Endodermal cell (in vitro differentiated cells): Measurements from ENCODE around the gene EEFSEC. TPM values are rescaled to one million over a fixed set of nuclear protein-coding genes. Genes with fewer than 3 reads are reported as not detected.
A peak's percentile ranks its signal among the peaks of the same experiment; 100 is the strongest.

Experiments used
- DNase-seq: peaks from one replicate; pipeline ENCODE4 v3.0.0-alpha.2; 2017
- H3K27ac ChIP-seq: 2 replicates; pipeline ENCODE4 v1.5.1; 2013; ENCODE audit warnings: mild to moderate bottlenecking, low read depth, low read length, moderate library complexity
- H3K27me3 ChIP-seq: 2 replicates; pipeline ENCODE4 v1.6.1; 2013; ENCODE audit warnings: mild to moderate bottlenecking, low read length, moderate library complexity; ENCODE audit not compliant: insufficient read depth, control insufficient read depth, poor library complexity, severe bottlenecking
- H3K36me3 ChIP-seq: 2 replicates; pipeline ENCODE4 v1.7.0; 2013; ENCODE audit warnings: mild to moderate bottlenecking, low read length, moderate library complexity; ENCODE audit not compliant: control insufficient read depth, insufficient read depth
- H3K4me1 ChIP-seq: one replicate; pipeline ENCODE4 v1.7.0; 2013; ENCODE audit warnings: low read length; ENCODE audit not compliant: control insufficient read depth, insufficient read depth
- H3K4me3 ChIP-seq: 2 replicates; pipeline ENCODE4 v1.5.1; 2013; ENCODE audit warnings: mild to moderate bottlenecking, low read length, moderate library complexity
- H3K9ac ChIP-seq: 2 replicates; pipeline ENCODE4 v1.6.1; 2013; ENCODE audit warnings: mild to moderate bottlenecking, low read length, moderate library complexity; ENCODE audit not compliant: poor library complexity, severe bottlenecking; ENCODE audit errors: extremely low read depth
- H3K9me3 ChIP-seq: 2 replicates; pipeline ENCODE4 v1.6.1; 2013; ENCODE audit warnings: mild to moderate bottlenecking, low read length, moderate library complexity; ENCODE audit not compliant: control insufficient read depth
- H3K27ac Mint-ChIP-seq: 2 replicates; pipeline ENCODE4 v1.8.0; 2020; ENCODE audit warnings: mixed read lengths
- H3K27me3 Mint-ChIP-seq: 2 replicates; pipeline ENCODE4 v1.8.0; 2021; ENCODE audit warnings: mild to moderate bottlenecking, mixed read lengths; ENCODE audit not compliant: insufficient read depth
- H3K36me3 Mint-ChIP-seq: 2 replicates; pipeline ENCODE4 v1.8.0; 2020; ENCODE audit warnings: low read depth, mixed read lengths
- H3K4me1 Mint-ChIP-seq: 2 replicates; pipeline ENCODE4 v1.8.0; 2020; ENCODE audit warnings: mixed read lengths
- H3K4me3 Mint-ChIP-seq: 2 replicates; pipeline ENCODE4 v1.8.0; 2020; ENCODE audit warnings: mild to moderate bottlenecking, moderate library complexity, mixed read lengths
- H3K9me3 Mint-ChIP-seq: 2 replicates; pipeline ENCODE4 v1.8.0; 2020; ENCODE audit warnings: mild to moderate bottlenecking, mixed read lengths
- CTCF ChIP-seq: fragments of 200-600 bp; sonication (generic); conservative IDR thresholded peaks from 2 replicates; pipeline ENCODE4 v1.5.0; 2021; ENCODE audit warnings: antibody characterized with exemption, mild to moderate bottlenecking
- WGBS, 2 experiments: methylation state at CpG; one replicate each; pipeline versions ENCODE4 v1.1.5 to v1.1.7; 2013; ENCODE audit warnings: missing lambda C conversion rate in 2 of 2, mixed read lengths in 1 of 2; ENCODE audit not compliant: insufficient coverage in 1 of 2, insufficient read length in 1 of 2; 5-methylcytosine and 5-hydroxymethylcytosine counted together
- total RNA-seq, 2 donors: library from RNA; stranded (reverse); fragmentation: NEBNext Ultra II Directional in 1 of 2; extraction: Animal tissue kit (Norgen Biotek cat#: 25700) in 1 of 2; gene quantifications; 2 replicates in 1 of 2; 3 replicates in 1 of 2; pipeline ENCODE4 v1.2.1, GENCODE V29; 2021

The EEFSEC gene
- total RNA-seq, 2 donors from 2014 or later, result 11.9 to 15.8 TPM

DNA sequence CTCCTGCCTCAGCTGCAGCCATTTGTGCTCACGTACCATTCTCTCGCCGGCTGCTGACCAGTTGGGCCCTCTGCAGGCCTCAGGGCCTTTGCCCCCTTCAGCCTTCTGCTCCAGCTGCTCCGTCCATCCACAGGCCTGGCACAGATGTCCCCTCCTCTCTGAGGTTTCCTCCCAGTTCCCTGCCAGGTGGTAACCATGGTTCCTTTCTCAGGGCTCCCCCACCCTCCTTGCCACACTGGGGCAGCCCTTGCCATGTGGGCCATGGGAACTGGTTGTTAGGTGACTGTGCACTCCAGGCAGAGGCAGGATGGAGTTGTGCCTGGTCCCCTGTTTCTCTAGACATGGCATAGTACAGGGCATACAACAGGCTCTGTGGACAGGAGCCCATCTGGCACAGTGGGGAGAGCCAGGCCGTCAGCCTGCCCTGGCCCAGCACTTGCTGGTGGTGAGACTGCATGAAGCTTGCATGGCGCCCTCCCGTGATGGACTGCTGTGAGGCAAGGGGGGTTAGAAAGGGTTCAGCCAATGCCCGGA, 164.5 kb downstream of the EEFSEC start:
- Histone ChIP-seq H3K27ac (no peak overlapping the region), H3K9me3 (no peaks in the 10 kb centered on the region), H3K27me3 (no peaks in the 10 kb centered on the region), H3K4me3 (no peak overlapping the region), H3K4me1 (peaks cover 3% of the 10 kb centered on the region), H3K36me3 (no peaks in the 10 kb centered on the region), H3K9ac (no peak overlapping the region)
- TF ChIP-seq CTCF, result no peak
- Mint-ChIP-seq H3K27me3 (no peaks in the 10 kb centered on the region), H3K9me3 (no peaks in the 10 kb centered on the region), H3K4me3 (no peak overlapping the region), H3K4me1 (no peaks in the 10 kb centered on the region), H3K27ac (no peak overlapping the region), H3K36me3 (no peaks in the 10 kb centered on the region)
- DNase-seq, result peak; percentile 63
- 88% methylated on average over 7 to 8 of the region's 8 CpGs for WGBS, 2 experiments

DNA sequence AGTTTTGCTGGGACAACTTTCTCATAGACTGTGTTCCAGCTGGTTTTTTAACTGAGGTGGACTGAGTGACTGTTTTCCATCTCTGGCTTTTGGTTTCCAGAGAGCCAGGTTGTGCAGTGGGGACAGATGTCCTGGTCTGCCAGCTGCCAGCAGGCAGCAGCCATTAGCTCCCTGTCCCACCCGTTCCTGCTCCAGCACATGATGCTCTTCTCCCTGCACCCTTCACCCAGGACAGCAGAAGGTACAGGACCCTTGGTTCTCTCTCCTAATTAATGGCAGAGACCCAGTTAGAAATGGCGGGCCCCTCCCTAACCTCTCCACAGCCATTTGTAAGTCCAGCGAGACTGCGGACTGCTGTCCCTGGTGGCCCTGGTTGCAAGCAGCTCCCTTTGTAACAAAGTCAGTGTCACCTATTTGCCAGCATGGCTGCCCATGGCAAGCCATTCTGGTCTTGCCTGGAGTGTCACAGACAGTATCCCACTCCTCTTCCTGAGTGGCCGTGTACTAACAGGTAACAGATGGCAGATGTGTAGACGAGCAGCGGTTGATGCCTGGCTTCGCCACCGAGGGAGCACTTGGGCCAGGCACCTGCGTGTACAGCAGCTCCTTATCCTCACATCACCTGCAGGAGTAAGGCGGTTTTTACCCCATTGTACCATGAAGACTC, 165.1 kb downstream of the EEFSEC start:
- no peaks in the 10 kb centered on the region for H3K9me3 ChIP-seq
- H3K27me3 Mint-ChIP-seq, result no peaks in the 10 kb centered on the region
- H3K27ac Mint-ChIP-seq, result no peak overlapping the region
- no peaks in the 10 kb centered on the region for H3K36me3 Mint-ChIP-seq
- H3K4me1 ChIP-seq, result peaks cover 3% of the 10 kb centered on the region
- no peak overlapping the region for H3K4me3 Mint-ChIP-seq
- H3K9me3 Mint-ChIP-seq, result no peaks in the 10 kb centered on the region
- H3K36me3 ChIP-seq, result no peaks in the 10 kb centered on the region
- no peaks in the 10 kb centered on the region for H3K27me3 ChIP-seq
- H3K9ac ChIP-seq, result no peak overlapping the region
- DNase-seq, result peak; percentile 49
- no peak overlapping the region for H3K4me3 ChIP-seq
- H3K4me1 Mint-ChIP-seq, result no peaks in the 10 kb centered on the region
- WGBS, 2 experiments, result 92 to 93% methylated on average over 10 to 11 of the region's 11 CpGs
- no peak overlapping the region for H3K27ac ChIP-seq
- TF ChIP-seq CTCF, result peak; percentile 22

- no peak overlapping the region for H3K4me3 ChIP-seq
- no peak for TF ChIP-seq CTCF
- no peaks in the 10 kb centered on the region for H3K36me3 ChIP-seq
- no peaks in the 10 kb centered on the region for H3K27me3 ChIP-seq
- Mint-ChIP-seq H3K27ac (no peak overlapping the region), H3K4me3 (no peak overlapping the region), H3K4me1 (no peaks in the 10 kb centered on the region), H3K27me3 (no peaks in the 10 kb centered on the region), H3K36me3 (no peaks in the 10 kb centered on the region), H3K9me3 (no peaks in the 10 kb centered on the region)
- no peak for DNase-seq
- H3K4me1 ChIP-seq, result peaks cover 3% of the 10 kb centered on the region
- no peaks in the 10 kb centered on the region for H3K9me3 ChIP-seq
- no peak overlapping the region for H3K9ac ChIP-seq
- no peak overlapping the region for H3K27ac ChIP-seq
- WGBS, 2 experiments, result 91 to 95% methylated on average over 8 of the region's 8 CpGs
These were observed 165.8 kb downstream of the EEFSEC start for GRCh38 chr3:128319107-128319506.
